Astrocyte (in vitro differentiated cells and primary cell): Measurements from ENCODE around the gene TMED8. TPM values are rescaled to one million over a fixed set of nuclear protein-coding genes. Genes with fewer than 3 reads are reported as not detected.

Experiments
- DNase-seq: peaks from one replicate; pipeline ENCODE4 v3.0.0-alpha.2; 2010; ENCODE audit warnings: low read depth
- FAIRE-seq: peaks from 2 replicates; lab custom pipeline; 2011; peaks lifted over from hg19 to GRCh38; lab: Jason Lieb, UNC
- H2AFZ ChIP-seq: 2 replicates; pipeline ENCODE4 v1.6.0; 2012; ENCODE audit warnings: low read depth, low read length, inconsistent platforms
- H3K27ac ChIP-seq: 2 replicates; pipeline ENCODE4 v1.5.1; 2011; ENCODE audit warnings: low read depth, low read length, inconsistent platforms
- H3K27me3 ChIP-seq: 2 replicates; pipeline ENCODE4 v1.6.0; 2011; ENCODE audit warnings: low read length, inconsistent platforms; ENCODE audit not compliant: insufficient read depth
- H3K36me3 ChIP-seq: 2 replicates; pipeline ENCODE4 v1.5.1; 2011; ENCODE audit warnings: low read length, inconsistent platforms; ENCODE audit not compliant: insufficient read depth
- H3K4me1 ChIP-seq: 2 replicates; pipeline ENCODE4 v1.5.1; 2011; ENCODE audit warnings: low read length, inconsistent platforms; ENCODE audit not compliant: insufficient read depth
- H3K4me2 ChIP-seq: 2 replicates; pipeline ENCODE4 v1.6.0; 2012; ENCODE audit warnings: low read length, inconsistent platforms
- H3K4me3 ChIP-seq: 2 replicates; pipeline ENCODE4 v1.5.1; 2011; ENCODE audit warnings: low read depth, mild to moderate bottlenecking, low read length, inconsistent platforms; ENCODE audit not compliant: insufficient read depth
- H3K79me2 ChIP-seq: 2 replicates; pipeline ENCODE4 v1.6.0; 2012; ENCODE audit warnings: mild to moderate bottlenecking, low read length, inconsistent platforms; ENCODE audit not compliant: insufficient read depth
- H3K9ac ChIP-seq: 2 replicates; pipeline ENCODE4 v1.6.0; 2012; ENCODE audit warnings: mild to moderate bottlenecking, low read length, inconsistent platforms
- H3K9me3 ChIP-seq: 2 replicates; pipeline ENCODE4 v1.5.1; 2012; ENCODE audit warnings: low read depth, mild to moderate bottlenecking, low read length, inconsistent platforms; ENCODE audit not compliant: insufficient read depth
- H4K20me1 ChIP-seq: 2 replicates; pipeline ENCODE4 v1.6.0; 2012; ENCODE audit warnings: low read length, inconsistent platforms; ENCODE audit not compliant: insufficient read depth
- H3K27ac Mint-ChIP-seq: one replicate; pipeline ENCODE4 v1.8.0; 2021; ENCODE audit warnings: mild to moderate bottlenecking, mixed read lengths; ENCODE audit not compliant: unreplicated experiment
- H3K27me3 Mint-ChIP-seq: one replicate; pipeline ENCODE4 v1.8.0; 2021; ENCODE audit warnings: low read depth, mixed read lengths; ENCODE audit not compliant: unreplicated experiment
- H3K36me3 Mint-ChIP-seq: one replicate; pipeline ENCODE4 v1.8.0; 2021; ENCODE audit warnings: low read depth, mixed read lengths; ENCODE audit not compliant: unreplicated experiment
- H3K4me1 Mint-ChIP-seq: one replicate; pipeline ENCODE4 v1.8.0; 2021; ENCODE audit warnings: low read depth, mixed read lengths; ENCODE audit not compliant: unreplicated experiment
- H3K4me3 Mint-ChIP-seq: one replicate; pipeline ENCODE4 v1.8.0; 2021; ENCODE audit warnings: mild to moderate bottlenecking, moderate library complexity, mixed read lengths; ENCODE audit not compliant: unreplicated experiment
- H3K9me3 Mint-ChIP-seq: one replicate; pipeline ENCODE4 v1.8.0; 2021; ENCODE audit warnings: mild to moderate bottlenecking, mixed read lengths; ENCODE audit not compliant: unreplicated experiment
- EZH2 ChIP-seq: IDR thresholded peaks from 2 replicates; pipeline ENCODE4 v1.6.1; 2012; ENCODE audit warnings: mild to moderate bottlenecking, low read length, inconsistent platforms; ENCODE audit not compliant: insufficient read depth
- total RNA-seq: library from RNA; stranded (reverse); gene quantifications from 2 replicates; pipeline ENCODE4 v1.2.1, GENCODE V29; 2021
- TF ChIP-seq, protein P1 (sequence below): IDR thresholded peaks from 2 replicates; pipeline ENCODE4 v1.5.1; 2011; ENCODE audit warnings: low read depth, mild to moderate bottlenecking, inconsistent platforms, low read length, moderate library complexity; ENCODE audit not compliant: insufficient read depth

The TMED8 gene
- total RNA-seq, 1 donor from 2014 or later, result 10.2 TPM

GRCh38 chr14:77356899-77357298, 20.0 kb downstream of the TMED8 start:
- Histone ChIP-seq H3K27ac (no peak overlapping the region), H3K9ac (no peak overlapping the region), H3K27me3 (no peaks in the 10 kb centered on the region), H3K9me3 (no peaks in the 10 kb centered on the region), H3K4me3 (no peak overlapping the region), H3K4me2 (no peak overlapping the region), H3K36me3 (no peaks in the 10 kb centered on the region), H3K79me2 (no peaks in the 10 kb centered on the region), H3K4me1 (no peaks in the 10 kb centered on the region), H2AFZ (no peak overlapping the region), H4K20me1 (peaks cover 4% of the 10 kb centered on the region)
- Mint-ChIP-seq H3K4me3 (no peak overlapping the region), H3K27me3 (no peaks in the 10 kb centered on the region), H3K27ac (no peak overlapping the region), H3K4me1 (peaks cover 5% of the 10 kb centered on the region), H3K9me3 (no peaks in the 10 kb centered on the region), H3K36me3 (no peaks in the 10 kb centered on the region)
- DNase-seq (no peak), FAIRE-seq (no peak)
- no peak for TF ChIP-seq EZH2
- TF ChIP-seq, protein P1, sequence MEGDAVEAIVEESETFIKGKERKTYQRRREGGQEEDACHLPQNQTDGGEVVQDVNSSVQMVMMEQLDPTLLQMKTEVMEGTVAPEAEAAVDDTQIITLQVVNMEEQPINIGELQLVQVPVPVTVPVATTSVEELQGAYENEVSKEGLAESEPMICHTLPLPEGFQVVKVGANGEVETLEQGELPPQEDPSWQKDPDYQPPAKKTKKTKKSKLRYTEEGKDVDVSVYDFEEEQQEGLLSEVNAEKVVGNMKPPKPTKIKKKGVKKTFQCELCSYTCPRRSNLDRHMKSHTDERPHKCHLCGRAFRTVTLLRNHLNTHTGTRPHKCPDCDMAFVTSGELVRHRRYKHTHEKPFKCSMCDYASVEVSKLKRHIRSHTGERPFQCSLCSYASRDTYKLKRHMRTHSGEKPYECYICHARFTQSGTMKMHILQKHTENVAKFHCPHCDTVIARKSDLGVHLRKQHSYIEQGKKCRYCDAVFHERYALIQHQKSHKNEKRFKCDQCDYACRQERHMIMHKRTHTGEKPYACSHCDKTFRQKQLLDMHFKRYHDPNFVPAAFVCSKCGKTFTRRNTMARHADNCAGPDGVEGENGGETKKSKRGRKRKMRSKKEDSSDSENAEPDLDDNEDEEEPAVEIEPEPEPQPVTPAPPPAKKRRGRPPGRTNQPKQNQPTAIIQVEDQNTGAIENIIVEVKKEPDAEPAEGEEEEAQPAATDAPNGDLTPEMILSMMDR, result no peak

DNA sequence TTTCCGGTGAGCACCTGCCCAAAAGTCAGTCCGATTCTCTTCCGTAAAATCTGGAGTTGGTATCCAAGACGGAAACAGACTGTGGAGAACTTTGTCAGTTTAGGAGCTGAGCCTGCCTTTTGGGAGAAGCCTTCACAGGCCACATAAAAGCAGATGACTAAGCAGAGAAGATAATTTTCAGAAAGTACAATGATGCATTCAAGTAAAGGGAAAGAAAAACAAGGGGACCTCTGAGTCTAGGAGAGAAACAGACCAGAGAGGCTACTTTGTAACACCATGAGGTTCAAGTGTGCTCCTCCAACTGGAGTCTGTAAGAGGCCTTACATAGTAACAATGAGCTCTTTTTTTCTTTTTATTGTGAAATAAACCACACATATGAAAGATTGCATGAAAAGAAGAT, 21.1 kb downstream of the TMED8 start:
- H3K27ac Mint-ChIP-seq, result peak overlapping the region; percentile 23
- no peak for TF ChIP-seq EZH2
- TF ChIP-seq, protein P1, result no peak
- Histone ChIP-seq H3K9ac (no peak overlapping the region), H3K79me2 (no peaks in the 10 kb centered on the region), H3K4me2 (no peak overlapping the region), H3K9me3 (no peaks in the 10 kb centered on the region), H3K27me3 (no peaks in the 10 kb centered on the region), H3K36me3 (no peaks in the 10 kb centered on the region), H3K4me3 (no peak overlapping the region), H4K20me1 (no peaks in the 10 kb centered on the region), H3K4me1 (no peaks in the 10 kb centered on the region), H3K27ac (no peak overlapping the region), H2AFZ (no peak overlapping the region)
- H3K36me3 Mint-ChIP-seq, result no peaks in the 10 kb centered on the region
- FAIRE-seq (no peak), DNase-seq (no peak)
- H3K4me1 Mint-ChIP-seq, result peaks cover 5% of the 10 kb centered on the region
- no peaks in the 10 kb centered on the region for H3K9me3 Mint-ChIP-seq
- H3K27me3 Mint-ChIP-seq, result no peaks in the 10 kb centered on the region
- H3K4me3 Mint-ChIP-seq, result no peak overlapping the region

DNA sequence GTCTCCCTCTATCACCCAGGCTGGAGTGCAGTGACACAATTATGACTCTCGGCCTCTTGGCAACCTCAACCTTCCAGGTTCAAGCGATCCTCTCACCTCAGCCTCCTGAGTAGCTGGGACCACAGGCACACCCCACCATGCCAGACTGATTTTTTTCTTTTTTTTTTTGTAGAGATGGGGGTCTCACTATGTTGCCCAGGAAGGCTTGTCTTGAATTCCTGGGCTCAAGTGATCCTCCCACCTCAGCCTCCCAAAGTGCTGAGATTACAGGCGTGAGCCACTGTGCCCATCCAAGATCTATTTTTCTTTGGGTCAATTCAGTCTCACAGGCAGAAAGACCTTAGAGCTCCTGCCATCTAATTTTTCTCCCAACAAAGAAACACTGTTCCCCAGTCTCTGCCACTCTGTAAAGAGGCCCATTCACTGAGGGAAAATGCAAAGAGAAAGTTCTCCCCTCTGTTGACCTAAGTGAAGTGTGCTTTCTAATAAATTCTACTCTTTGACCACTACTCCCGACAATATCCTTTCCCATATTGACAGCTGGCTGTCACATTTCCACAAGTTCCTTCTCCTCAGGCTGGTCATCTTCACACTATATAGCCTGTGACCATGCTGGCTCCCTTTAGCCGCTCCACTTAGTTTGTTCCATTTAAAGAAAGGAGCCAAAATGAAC, 23.3 kb downstream of the TMED8 start:
- TF ChIP-seq EZH2, result no peak
- TF ChIP-seq, protein P1, result no peak
- FAIRE-seq, result no peak
- no peak overlapping the region for H3K27ac ChIP-seq

More for the DNA sequence above, 23.3 kb downstream of the TMED8 start:
- no peaks in the 10 kb centered on the region for H3K36me3 ChIP-seq
- no peaks in the 10 kb centered on the region for H3K79me2 ChIP-seq
- H3K9ac ChIP-seq, result no peak overlapping the region
- Mint-ChIP-seq H3K9me3 (no peaks in the 10 kb centered on the region), H3K36me3 (peaks cover 9% of the 10 kb centered on the region), H3K27me3 (no peaks in the 10 kb centered on the region), H3K4me1 (peaks cover 5% of the 10 kb centered on the region), H3K27ac (no peak overlapping the region), H3K4me3 (no peak overlapping the region)
- no peak for DNase-seq
- H4K20me1 ChIP-seq, result no peaks in the 10 kb centered on the region
- H3K4me1 ChIP-seq, result no peaks in the 10 kb centered on the region
- no peaks in the 10 kb centered on the region for H3K27me3 ChIP-seq
- H3K4me3 ChIP-seq, result no peak overlapping the region
- no peak overlapping the region for H3K4me2 ChIP-seq
- no peak overlapping the region for H2AFZ ChIP-seq
- H3K9me3 ChIP-seq, result no peaks in the 10 kb centered on the region
